Measurements from ENCODE around the gene E2F4. TPM values are rescaled to one million over a fixed set of nuclear protein-coding genes. Genes with fewer than 3 reads are reported as not detected.

E2F4 gene, protein sequence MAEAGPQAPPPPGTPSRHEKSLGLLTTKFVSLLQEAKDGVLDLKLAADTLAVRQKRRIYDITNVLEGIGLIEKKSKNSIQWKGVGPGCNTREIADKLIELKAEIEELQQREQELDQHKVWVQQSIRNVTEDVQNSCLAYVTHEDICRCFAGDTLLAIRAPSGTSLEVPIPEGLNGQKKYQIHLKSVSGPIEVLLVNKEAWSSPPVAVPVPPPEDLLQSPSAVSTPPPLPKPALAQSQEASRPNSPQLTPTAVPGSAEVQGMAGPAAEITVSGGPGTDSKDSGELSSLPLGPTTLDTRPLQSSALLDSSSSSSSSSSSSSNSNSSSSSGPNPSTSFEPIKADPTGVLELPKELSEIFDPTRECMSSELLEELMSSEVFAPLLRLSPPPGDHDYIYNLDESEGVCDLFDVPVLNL
- 115 and 125 TPM in 2 replicates for total RNA-seq

DNA sequence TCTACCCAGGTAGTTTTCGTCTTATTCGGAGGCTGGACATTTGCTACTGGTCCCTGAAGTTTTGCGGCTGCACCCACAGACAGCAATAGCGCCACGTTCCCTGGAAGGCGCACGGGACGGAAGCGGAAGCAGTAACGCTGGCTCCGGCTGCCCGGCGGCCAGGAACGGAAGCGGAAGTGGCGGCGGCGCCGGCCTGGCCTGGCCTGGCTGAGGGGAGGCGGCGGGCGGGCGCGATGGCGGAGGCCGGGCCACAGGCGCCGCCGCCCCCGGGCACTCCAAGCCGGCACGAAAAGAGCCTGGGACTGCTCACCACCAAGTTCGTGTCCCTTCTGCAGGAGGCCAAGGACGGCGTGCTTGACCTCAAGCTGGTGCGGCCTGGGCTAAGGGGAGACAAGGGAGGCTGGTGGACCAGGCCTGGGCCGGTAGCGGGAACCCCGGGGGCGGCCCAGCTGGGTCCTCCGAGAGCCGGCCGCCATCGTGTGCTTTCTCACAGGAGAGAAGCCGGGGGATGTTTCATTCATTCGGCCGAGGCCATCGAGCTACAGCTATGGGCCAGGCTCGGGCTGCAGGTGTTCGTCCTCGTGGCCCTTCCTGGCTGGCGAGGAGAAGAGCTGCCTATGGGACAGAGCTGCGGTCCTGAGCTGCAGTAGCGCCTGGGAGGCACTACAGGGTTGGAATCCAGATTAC, at the start of gene E2F4:
Gene E2F4 (plus strand): TSS at position 161 of the 687 bp plus-strand sequence. CDS start 73 bp downstream, at position 234.

DNA sequence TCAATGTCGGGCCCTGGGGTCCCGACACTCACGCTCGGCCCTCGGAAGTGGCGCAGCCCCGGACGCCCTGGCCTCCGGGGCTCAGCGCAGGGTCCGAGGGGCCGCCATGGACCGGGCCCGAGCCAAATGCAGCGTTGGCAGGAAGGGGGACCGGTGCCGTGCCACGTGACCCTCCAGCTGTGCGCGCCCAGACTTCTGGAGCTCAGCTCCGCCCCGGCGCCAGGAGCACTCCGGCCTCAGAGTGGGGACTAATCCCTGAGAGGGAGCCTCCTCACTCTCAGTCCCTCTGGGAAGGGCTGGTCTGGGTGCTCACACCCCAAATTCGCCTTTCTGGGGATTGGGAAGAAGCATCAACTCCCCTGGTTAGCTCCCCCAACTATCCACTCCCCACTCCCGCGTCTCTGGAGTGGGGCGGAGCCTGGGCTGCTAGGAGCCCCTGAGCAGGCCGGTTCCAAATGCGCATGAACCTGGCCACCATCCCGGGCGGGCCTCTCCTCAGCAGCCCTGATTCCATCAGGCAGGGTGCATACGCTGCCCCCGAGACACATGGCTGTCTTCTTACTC, 41.0 kb upstream of the E2F4 start, which contains the start of gene B3GNT9:
Gene B3GNT9 (minus strand): TSS at position 166 of the 564 bp plus-strand sequence. CDS start 513 bp downstream, outside the sequence.

DNA sequence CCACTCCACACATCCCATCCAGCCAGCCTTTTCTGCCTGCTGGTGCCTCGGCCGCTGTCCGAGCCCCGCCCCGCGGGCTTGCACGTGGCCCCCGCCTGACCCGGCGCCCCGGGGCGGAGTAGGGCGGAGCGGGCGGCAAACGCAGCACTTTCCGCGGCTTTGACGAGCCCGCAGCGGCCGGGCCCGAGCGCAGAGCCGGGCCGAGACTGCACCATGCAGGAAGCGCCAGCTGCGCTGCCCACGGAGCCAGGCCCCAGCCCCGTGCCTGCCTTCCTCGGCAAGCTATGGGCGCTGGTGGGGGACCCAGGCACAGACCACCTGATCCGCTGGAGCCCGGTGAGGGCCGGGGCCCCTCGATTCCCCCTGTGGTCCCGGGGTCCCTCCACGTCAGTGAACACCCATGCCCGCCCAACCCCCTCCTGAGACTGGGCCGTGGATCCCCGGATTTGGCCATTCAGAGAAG, 27.3 kb upstream of the E2F4 start, which contains the start of gene HSF4:
Gene HSF4 (plus strand): TSS at position 147 of the 463 bp plus-strand sequence. CDS start 67 bp downstream, at position 214.

DNA sequence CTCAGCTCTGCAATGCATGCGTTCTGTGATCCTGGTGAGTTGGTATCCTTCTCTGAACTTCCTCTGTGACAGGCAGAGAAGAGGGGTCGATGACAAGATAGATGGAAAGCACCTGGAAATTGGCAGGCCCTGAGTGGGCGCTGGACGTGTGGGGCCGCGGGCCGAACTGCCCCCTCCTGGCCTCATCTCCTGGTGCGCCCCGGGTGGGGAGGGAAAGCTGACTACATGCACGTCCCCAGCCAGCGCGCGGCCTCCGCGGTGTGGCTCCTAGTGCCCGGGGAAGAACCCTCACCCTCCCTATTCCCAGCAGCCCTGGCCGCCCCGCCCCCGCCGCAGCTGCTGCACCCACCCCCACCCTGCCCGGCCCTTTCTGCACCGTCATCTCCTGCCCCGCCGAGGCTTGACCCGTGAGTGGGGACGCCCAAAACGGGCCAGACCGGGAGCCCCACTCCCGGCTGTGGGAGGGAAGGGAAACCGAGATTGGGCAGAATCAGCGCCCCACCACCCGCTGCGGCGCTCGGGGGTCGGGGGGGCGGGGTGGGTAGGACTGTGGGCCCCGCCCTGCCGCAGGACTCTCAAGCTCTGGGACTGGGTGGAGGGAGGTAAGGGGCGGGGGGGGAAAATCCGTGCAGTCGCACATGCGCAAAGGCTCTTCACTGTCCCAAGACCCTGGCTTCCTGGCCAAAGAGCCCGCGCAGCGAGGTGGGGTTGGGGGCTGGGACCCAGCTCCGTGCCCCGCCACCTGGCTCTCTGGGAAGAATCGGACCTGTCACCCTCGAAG, 21.6 kb upstream of the E2F4 start, which contains the start of gene NOL3:
Gene NOL3 (plus strand): TSS at position 371 of the 781 bp plus-strand sequence.

DNA sequence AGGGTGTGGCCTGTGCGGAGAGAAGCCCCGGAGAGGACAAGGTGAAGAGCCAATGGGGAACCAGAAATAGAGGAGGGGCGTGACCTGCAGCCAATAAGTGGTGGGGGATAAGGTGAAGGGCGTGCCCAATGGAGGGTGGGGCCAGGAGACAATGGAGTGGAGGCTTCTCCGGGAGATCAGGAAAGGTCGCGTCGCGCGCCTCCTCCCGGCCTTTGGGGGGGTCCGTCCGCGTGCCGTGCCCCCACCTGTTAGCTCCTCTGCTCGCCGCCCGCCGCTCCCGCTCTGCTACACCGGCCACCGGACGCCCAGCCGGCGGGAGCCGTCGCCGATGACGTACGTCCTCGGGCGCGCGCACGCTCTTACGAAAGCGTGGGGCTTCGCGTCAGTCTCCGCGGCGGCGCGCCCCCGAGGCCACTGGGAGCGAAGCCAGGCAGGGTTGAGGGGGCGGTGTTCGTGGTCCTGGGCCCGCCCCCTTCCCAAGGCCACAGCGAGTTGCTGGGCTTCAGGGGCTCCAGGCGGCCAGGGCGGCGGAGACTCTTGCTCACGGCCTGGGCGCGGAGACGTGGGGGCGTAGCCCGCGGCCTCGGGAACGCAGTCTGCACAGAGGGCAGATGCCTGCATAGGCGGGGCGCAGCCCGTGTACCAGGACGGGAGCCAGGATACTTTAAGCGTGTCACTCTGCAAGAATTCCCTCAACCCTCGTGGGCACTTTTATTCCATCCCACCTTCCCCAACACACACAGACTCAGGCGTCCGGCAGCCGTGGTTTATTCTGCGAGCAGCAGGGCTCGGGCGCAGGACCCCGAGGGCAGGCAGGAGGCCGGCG, 8.1 kb upstream of the E2F4 start, which contains the start of gene MATCAP1:
Gene MATCAP1 (minus strand): TSS at position 337 of the 826 bp plus-strand sequence. CDS start 3,353 bp downstream, outside the sequence.

DNA sequence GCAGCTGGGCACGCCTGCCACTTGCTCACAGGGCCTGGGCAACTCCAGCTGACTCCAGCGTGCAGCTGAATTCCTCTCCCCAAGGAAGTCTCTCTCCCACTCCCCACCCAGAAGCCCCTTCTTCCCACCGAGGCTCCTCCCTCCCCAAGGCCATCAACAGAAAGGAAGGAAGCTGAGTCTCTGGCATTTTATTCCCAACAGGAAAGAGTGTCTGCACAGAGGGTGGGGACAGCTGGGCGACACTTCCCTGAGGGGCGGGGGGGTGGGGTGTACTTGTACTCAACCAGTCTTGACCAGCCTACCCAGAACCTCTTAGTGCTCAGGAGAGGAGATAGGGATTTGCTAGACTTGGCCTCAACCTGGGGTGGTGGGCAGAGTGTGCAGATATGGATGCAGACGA, 1.9 kb upstream of the E2F4 start, which contains the start of gene EXOC3L1:
Gene EXOC3L1 (minus strand): TSS at position 96 of the 400 bp plus-strand sequence. CDS start 460 bp downstream, outside the sequence.

DNA sequence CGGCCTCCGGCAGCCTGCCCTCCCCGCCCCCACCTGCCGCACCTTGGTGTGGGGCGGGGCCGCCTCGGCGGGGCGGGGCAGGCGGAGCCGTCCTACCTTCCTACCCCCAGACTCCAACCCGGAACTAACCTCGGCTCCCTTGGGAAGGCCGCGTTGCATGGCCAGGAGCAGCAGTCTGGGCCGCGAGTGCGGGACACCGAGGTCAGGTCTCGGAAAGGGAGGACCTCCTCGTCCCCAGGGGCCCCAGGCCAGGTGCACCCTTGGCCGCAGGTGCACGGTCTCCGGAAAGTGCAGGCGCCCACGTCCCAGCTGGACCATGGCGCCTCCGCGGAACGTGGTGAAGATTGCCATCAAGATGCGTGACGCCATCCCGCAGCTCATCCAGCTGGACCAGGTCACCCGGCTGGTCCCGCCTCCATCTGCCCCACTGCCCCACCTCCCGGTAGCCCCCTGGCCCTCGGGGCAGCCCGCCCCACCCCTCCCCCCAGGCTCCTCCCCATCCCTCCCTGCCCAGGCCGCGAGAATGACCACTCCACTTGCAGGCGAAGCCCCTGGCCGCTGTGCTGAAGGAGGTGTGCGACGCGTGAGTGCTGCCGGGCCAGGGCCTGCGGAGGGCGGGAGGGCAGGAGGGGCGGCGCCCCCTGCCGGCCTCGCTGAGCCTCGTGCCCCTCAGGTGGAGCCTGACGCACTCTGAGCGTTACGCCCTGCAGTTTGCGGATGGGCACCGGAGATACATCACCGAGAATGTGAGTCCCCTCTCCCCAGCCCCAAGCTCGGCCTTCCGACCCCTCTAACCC, 7.3 kb downstream of the E2F4 start, which contains the start of gene ELMO3:
Gene ELMO3 (plus strand): TSS at position 121 of the 797 bp plus-strand sequence. CDS start 196 bp downstream, at position 317.

DNA sequence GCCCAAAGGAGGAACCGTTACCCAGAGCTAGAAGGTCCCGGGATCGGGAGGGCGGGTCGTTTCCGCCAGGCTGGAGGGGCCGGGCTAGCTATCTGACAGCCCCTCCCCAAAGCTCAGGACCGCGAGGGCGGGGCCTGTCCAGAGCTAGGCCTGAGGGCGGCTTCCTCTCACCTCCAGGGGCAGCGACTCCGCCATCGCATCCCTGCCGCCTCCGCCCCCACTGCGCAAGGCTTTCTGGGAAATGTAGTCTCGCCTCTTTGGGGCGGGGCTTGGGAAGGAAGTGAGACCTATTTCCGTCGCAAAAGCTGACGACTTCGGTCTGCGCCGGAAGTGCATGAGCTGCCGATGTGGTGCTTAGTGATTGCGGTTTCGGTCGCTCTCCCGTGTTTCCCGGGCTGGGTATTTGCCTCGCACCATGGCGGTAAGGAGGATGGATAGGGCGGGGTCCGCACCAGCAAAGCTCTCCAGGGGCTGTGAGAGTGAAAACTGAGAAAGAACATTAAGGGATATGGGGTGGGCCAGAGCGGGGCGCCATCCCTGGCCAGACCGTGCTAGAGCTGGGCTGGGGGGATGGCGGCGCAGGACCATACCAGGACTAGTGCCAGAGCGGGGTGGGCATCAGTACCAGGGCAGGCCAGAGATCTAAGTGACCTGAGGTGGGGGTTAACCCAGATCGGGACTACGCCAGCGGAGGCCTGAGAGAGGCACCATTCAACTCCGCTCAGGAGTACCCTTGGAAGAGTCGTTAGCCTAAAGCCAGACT, 35.0 kb downstream of the E2F4 start, which contains the start of gene TMEM208:
Gene TMEM208 (plus strand): TSS at position 327 of the 763 bp plus-strand sequence. CDS start 89 bp downstream, at position 416.

DNA sequence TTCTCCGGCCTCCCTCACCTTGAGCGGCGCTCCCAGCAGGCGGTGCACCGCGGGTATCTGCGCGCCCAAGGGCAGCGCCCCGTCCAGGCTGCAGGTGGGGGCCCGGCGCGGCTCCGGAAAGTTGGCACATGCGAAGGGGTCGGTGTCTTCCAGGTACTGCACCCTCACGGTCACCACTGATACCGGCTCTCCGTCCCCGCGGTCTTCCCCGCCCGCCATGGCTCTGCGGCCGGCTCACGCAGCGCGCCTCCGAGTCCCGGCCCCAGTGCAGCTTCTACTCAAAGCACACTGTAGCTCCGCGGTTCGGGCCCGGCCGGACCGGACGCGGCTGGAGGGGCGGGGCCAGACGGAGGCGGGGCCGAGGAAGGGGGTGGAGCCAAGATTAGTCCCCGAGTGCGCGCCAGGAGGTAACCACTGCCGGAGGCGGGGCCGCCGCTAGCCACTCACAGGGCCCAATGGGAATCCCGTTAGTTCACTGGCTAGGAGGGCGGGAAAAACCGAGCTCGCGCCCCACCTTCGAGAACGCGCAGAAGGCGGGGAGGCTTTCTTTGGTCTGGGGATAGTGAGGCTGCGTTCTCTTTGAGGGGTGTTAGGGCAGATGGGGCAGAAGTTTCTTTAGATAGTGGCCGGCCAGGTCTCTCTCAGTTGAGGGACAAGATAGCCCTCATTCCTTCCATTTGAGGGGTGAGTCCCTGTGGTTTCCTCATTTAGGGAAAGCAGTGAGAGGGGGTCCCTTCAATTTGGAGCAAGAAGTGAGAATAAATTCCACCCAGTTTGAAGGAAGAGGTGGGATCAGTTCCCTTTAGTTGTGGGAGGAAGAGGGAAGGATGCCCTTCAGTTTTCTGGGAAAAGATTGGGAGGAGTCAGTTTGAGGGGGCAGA, 55.5 kb downstream of the E2F4 start, which contains the start of gene FHOD1:
Gene FHOD1 (minus strand): TSS at position 290 of the 881 bp plus-strand sequence. CDS start 71 bp downstream, at position 219.

Small RNAs within 50 kb of the gene (small RNA-seq; reads per million reads assigned to genes)
- 3.0 reads per million, percentile 87 among the genes with 10 or more reads in this experiment for gene MIR328

Other genes with a start within 250 kb of the E2F4 start
- gene CES3, start 230.9 kb upstream of the E2F4 start, total RNA-seq: not detected in 2 replicates
- gene CES4A, start 203.6 kb upstream of the E2F4 start, total RNA-seq: 1.9 and 2.0 TPM in 2 replicates
- 78.1 and 101 TPM in 2 replicates for gene CBFB, start 163.0 kb upstream of the E2F4 start, total RNA-seq
- 14.7 and 15.3 TPM in 2 replicates for gene PHAF1, start 82.2 kb upstream of the E2F4 start, total RNA-seq
- gene B3GNT9, start 41.2 kb upstream of the E2F4 start, total RNA-seq: 2.3 and 2.4 TPM in 2 replicates
- gene TRADD, start 32.2 kb upstream of the E2F4 start, total RNA-seq: 11.9 and 16.0 TPM in 2 replicates
- 7.1 and 9.5 TPM in 2 replicates for gene FBXL8, start 32.2 kb upstream of the E2F4 start, total RNA-seq
- 1.3 and 1.6 TPM in 2 replicates for gene HSF4, start 27.4 kb upstream of the E2F4 start, total RNA-seq
- 7.0 and 8.8 TPM in 2 replicates for gene NOL3, start 21.6 kb upstream of the E2F4 start, total RNA-seq
- 14.1 and 18.3 TPM in 2 replicates for gene MATCAP1, start 8.2 kb upstream of the E2F4 start, total RNA-seq
- 4.2 and 4.9 TPM in 2 replicates for gene EXOC3L1, start 2.0 kb upstream of the E2F4 start, total RNA-seq
- gene ELMO3, start 7.0 kb downstream of the E2F4 start, total RNA-seq: 0.76 and 1.3 TPM in 2 replicates
- gene TMEM208, start 35.0 kb downstream of the E2F4 start, total RNA-seq: 16.0 and 24.3 TPM in 2 replicates
- gene FHOD1, start 55.3 kb downstream of the E2F4 start, total RNA-seq: 30.7 and 41.8 TPM in 2 replicates
- 0.86 and 1.6 TPM in 2 replicates for gene SLC9A5, start 56.8 kb downstream of the E2F4 start, total RNA-seq
- gene PLEKHG4, start 87.4 kb downstream of the E2F4 start, total RNA-seq: 16.5 and 23.8 TPM in 2 replicates
- under 0.01 and 0.33 TPM in 2 replicates for gene KCTD19, start 134.6 kb downstream of the E2F4 start, total RNA-seq
- 0.29 TPM in 1 of 2 replicates, not detected in the other for gene LRRC36, start 134.7 kb downstream of the E2F4 start, total RNA-seq
- not detected in 2 replicates for gene TPPP3, start 201.3 kb downstream of the E2F4 start, total RNA-seq
- 8.5 and 13.1 TPM in 2 replicates for gene ZDHHC1, start 224.3 kb downstream of the E2F4 start, total RNA-seq
- 0.10 and 0.65 TPM in 2 replicates for gene HSD11B2, start 239.0 kb downstream of the E2F4 start, total RNA-seq